Measurements from ENCODE around the gene GDF11.
A peak's percentile ranks its signal among the peaks of the same experiment; 100 is the strongest.

The GDF11 gene

GRCh38 chr12:55795950-55796349 is 53.0 kb downstream of the GDF11 start:
- in situ Hi-C loops (cut with HindIII; ENCODE audit: low sequenced_read_pairs), result no loop called here
- no peak overlapping the region for H3K4me3 ChIP-seq (ENCODE audit: low read depth, low read length)
- no peak for DNase-seq (ENCODE audit: low read depth)
- TF ChIP-seq, protein P1, sequence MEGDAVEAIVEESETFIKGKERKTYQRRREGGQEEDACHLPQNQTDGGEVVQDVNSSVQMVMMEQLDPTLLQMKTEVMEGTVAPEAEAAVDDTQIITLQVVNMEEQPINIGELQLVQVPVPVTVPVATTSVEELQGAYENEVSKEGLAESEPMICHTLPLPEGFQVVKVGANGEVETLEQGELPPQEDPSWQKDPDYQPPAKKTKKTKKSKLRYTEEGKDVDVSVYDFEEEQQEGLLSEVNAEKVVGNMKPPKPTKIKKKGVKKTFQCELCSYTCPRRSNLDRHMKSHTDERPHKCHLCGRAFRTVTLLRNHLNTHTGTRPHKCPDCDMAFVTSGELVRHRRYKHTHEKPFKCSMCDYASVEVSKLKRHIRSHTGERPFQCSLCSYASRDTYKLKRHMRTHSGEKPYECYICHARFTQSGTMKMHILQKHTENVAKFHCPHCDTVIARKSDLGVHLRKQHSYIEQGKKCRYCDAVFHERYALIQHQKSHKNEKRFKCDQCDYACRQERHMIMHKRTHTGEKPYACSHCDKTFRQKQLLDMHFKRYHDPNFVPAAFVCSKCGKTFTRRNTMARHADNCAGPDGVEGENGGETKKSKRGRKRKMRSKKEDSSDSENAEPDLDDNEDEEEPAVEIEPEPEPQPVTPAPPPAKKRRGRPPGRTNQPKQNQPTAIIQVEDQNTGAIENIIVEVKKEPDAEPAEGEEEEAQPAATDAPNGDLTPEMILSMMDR (IDR thresholded peaks at IDR 0.05; ENCODE audit: low read depth, low read length, missing control alignments), result no peak

DNA sequence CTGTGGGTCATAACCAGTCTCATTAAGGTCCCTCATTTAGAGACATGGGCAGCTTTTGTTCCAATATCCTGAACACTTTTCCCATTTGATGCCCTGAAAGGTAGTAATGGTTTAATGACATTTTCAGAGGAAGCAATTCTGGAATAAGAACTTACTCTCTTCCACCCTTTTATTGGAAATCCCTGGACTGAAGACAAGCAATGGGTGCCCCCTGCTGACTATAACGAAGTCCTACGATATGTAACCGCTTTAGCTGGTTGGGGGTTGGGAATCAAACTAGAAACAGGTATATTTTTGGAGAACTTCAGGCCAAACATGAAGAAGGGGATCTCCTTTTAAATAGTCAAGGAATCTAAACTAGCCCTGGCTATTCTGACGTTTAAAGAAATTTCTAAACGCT is 54.1 kb downstream of the GDF11 start:
- H3K4me3 ChIP-seq (ENCODE audit: low read depth, low read length), result no peak overlapping the region
- DNase-seq (ENCODE audit: low read depth), result peak; percentile 37
- in situ Hi-C loops (cut with HindIII; ENCODE audit: low sequenced_read_pairs), result no loop called here
- TF ChIP-seq, protein P1 (IDR thresholded peaks at IDR 0.05; ENCODE audit: low read depth, low read length, missing control alignments), result peak; percentile 65

GRCh38 chr12:55797550-55797949 is 54.6 kb downstream of the GDF11 start:
- in situ Hi-C loops (cut with HindIII; ENCODE audit: low sequenced_read_pairs), result no loop called here
- H3K4me3 ChIP-seq (ENCODE audit: low read depth, low read length), result no peak overlapping the region
- no peak for DNase-seq (ENCODE audit: low read depth)
- TF ChIP-seq, protein P1 (IDR thresholded peaks at IDR 0.05; ENCODE audit: low read depth, low read length, missing control alignments), result no peak
